ENCODE results near the gene RBM7. TPM values are rescaled to one million over a fixed set of nuclear protein-coding genes. Genes with fewer than 3 reads are reported as not detected.

The RBM7 gene
- total RNA-seq, 1 donor = 38.0 TPM

- H3K4me2 ChIP-seq (ENCODE audit: insufficient read depth, low read length) = no peak overlapping the region
- H3K27ac ChIP-seq (ENCODE audit: low read depth, low read length) = no peak overlapping the region
- H2AFZ ChIP-seq (ENCODE audit: low read length) = no peak overlapping the region
- H3K4me1 ChIP-seq (ENCODE audit: insufficient read depth, low read length) = no peaks in the 10 kb centered on the region
- no peaks in the 10 kb centered on the region for H3K79me2 ChIP-seq (ENCODE audit: insufficient read depth, low read length)
- no peak overlapping the region for H3K4me3 ChIP-seq (ENCODE audit: insufficient read depth, low read length)
- H3K36me3 ChIP-seq (ENCODE audit: insufficient read depth, low read length) = no peaks in the 10 kb centered on the region
- no peaks in the 10 kb centered on the region for H3K27me3 ChIP-seq (ENCODE audit: insufficient read depth, low read length)
- no peaks in the 10 kb centered on the region for H3K9me3 ChIP-seq (ENCODE audit: low read depth, low read length)
- TF ChIP-seq, protein P1, sequence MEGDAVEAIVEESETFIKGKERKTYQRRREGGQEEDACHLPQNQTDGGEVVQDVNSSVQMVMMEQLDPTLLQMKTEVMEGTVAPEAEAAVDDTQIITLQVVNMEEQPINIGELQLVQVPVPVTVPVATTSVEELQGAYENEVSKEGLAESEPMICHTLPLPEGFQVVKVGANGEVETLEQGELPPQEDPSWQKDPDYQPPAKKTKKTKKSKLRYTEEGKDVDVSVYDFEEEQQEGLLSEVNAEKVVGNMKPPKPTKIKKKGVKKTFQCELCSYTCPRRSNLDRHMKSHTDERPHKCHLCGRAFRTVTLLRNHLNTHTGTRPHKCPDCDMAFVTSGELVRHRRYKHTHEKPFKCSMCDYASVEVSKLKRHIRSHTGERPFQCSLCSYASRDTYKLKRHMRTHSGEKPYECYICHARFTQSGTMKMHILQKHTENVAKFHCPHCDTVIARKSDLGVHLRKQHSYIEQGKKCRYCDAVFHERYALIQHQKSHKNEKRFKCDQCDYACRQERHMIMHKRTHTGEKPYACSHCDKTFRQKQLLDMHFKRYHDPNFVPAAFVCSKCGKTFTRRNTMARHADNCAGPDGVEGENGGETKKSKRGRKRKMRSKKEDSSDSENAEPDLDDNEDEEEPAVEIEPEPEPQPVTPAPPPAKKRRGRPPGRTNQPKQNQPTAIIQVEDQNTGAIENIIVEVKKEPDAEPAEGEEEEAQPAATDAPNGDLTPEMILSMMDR (IDR thresholded peaks at IDR 0.05; ENCODE audit: extremely low read depth, low read depth, low read length) = no peak
- no peaks in the 10 kb centered on the region for H4K20me1 ChIP-seq (ENCODE audit: insufficient read depth, low read length)
- no peak for DNase-seq (ENCODE audit: insufficient read length, low spot score, missing footprints)
Measured at GRCh38 chr11:114426280-114426679, 25.8 kb downstream of the RBM7 start.

GRCh38 chr11:114430290-114430689 lies 29.8 kb downstream of the RBM7 start:
- DNase-seq (ENCODE audit: insufficient read length, low spot score, missing footprints) = no peak
- no peaks in the 10 kb centered on the region for H3K27me3 ChIP-seq (ENCODE audit: insufficient read depth, low read length)
- H3K4me3 ChIP-seq (ENCODE audit: insufficient read depth, low read length) = no peak overlapping the region
- no peak overlapping the region for H3K4me2 ChIP-seq (ENCODE audit: insufficient read depth, low read length)
- H2AFZ ChIP-seq (ENCODE audit: low read length) = peak overlapping the region; percentile 6
- no peak overlapping the region for H3K27ac ChIP-seq (ENCODE audit: low read depth, low read length)
- H3K9me3 ChIP-seq (ENCODE audit: low read depth, low read length) = no peaks in the 10 kb centered on the region
- H3K4me1 ChIP-seq (ENCODE audit: insufficient read depth, low read length) = no peaks in the 10 kb centered on the region
- no peaks in the 10 kb centered on the region for H4K20me1 ChIP-seq (ENCODE audit: insufficient read depth, low read length)
- H3K36me3 ChIP-seq (ENCODE audit: insufficient read depth, low read length) = no peaks in the 10 kb centered on the region
- TF ChIP-seq, protein P1 (IDR thresholded peaks at IDR 0.05; ENCODE audit: extremely low read depth, low read depth, low read length) = no peak
- H3K79me2 ChIP-seq (ENCODE audit: insufficient read depth, low read length) = no peaks in the 10 kb centered on the region

- H4K20me1 ChIP-seq (ENCODE audit: insufficient read depth, low read length) = no peaks in the 10 kb centered on the region
- H3K79me2 ChIP-seq (ENCODE audit: insufficient read depth, low read length) = no peaks in the 10 kb centered on the region
- no peak overlapping the region for H3K4me3 ChIP-seq (ENCODE audit: insufficient read depth, low read length)
- no peak for DNase-seq (ENCODE audit: insufficient read length, low spot score, missing footprints)
- H3K4me1 ChIP-seq (ENCODE audit: insufficient read depth, low read length) = no peaks in the 10 kb centered on the region
- H3K27ac ChIP-seq (ENCODE audit: low read depth, low read length) = no peak overlapping the region
- TF ChIP-seq, protein P1 (IDR thresholded peaks at IDR 0.05; ENCODE audit: extremely low read depth, low read depth, low read length) = no peak
- H3K4me2 ChIP-seq (ENCODE audit: insufficient read depth, low read length) = no peak overlapping the region
- H3K36me3 ChIP-seq (ENCODE audit: insufficient read depth, low read length) = no peaks in the 10 kb centered on the region
- H3K9me3 ChIP-seq (ENCODE audit: low read depth, low read length) = no peaks in the 10 kb centered on the region
- no peak overlapping the region for H2AFZ ChIP-seq (ENCODE audit: low read length)
- H3K27me3 ChIP-seq (ENCODE audit: insufficient read depth, low read length) = no peaks in the 10 kb centered on the region
Measured at GRCh38 chr11:114432893-114433292, 32.4 kb downstream of the RBM7 start.

DNA sequence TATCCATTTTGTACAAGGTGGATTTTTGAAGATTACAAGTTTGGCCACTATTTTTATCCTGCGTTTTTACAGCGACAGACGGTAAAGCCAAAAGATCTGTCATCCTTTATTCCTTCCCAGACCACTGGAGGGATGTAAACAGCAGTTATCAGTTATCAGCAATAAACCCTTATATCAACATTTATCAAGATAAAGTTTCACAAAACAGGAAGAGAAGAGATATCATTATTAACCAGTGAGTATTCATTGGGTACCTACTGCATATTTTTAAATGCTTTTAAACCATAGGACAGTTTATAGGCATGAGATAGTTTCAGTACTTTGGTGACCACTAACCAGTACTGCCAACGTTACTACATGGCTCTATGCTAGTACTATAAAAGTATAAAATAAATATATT lies 32.9 kb downstream of the RBM7 start:
- H3K27ac ChIP-seq (ENCODE audit: low read depth, low read length) = no peak overlapping the region
- H2AFZ ChIP-seq (ENCODE audit: low read length) = no peak overlapping the region
- no peaks in the 10 kb centered on the region for H3K79me2 ChIP-seq (ENCODE audit: insufficient read depth, low read length)
- H3K9me3 ChIP-seq (ENCODE audit: low read depth, low read length) = no peaks in the 10 kb centered on the region
- TF ChIP-seq, protein P1 (IDR thresholded peaks at IDR 0.05; ENCODE audit: extremely low read depth, low read depth, low read length) = no peak
- no peaks in the 10 kb centered on the region for H4K20me1 ChIP-seq (ENCODE audit: insufficient read depth, low read length)
- no peak overlapping the region for H3K4me2 ChIP-seq (ENCODE audit: insufficient read depth, low read length)
- no peak for DNase-seq (ENCODE audit: insufficient read length, low spot score, missing footprints)
- no peaks in the 10 kb centered on the region for H3K4me1 ChIP-seq (ENCODE audit: insufficient read depth, low read length)
- no peak overlapping the region for H3K4me3 ChIP-seq (ENCODE audit: insufficient read depth, low read length)
- no peaks in the 10 kb centered on the region for H3K27me3 ChIP-seq (ENCODE audit: insufficient read depth, low read length)
- no peaks in the 10 kb centered on the region for H3K36me3 ChIP-seq (ENCODE audit: insufficient read depth, low read length)
